ENCODE results near the gene RBFOX2. TPM values are rescaled to one million over a fixed set of nuclear protein-coding genes. Genes with fewer than 3 reads are reported as not detected.
A peak's percentile ranks its signal among the peaks of the same experiment; 100 is the strongest.

RBFOX2 gene
- total and polyA plus RNA-seq, 8 donors, result 12.9 to 33.7 (median 16.7) TPM

DNA sequence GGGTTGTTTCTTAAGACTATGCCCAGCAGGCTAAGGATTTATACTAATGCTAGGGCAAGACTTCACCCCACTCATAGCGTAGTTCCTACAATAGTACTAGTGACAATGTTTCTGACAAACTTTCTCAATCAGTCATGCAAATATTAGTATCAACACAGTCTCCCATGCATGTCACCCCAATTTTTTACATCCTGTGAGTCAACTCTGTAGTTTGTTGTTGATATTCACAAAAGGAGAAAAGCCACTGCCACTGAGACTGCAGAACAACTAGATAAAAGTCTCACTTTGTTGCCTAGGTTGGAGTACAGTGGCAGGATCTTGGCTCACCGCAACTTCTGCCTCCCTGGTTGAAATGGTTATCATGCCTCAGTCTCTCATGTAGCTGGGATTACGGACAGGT lies 155.2 kb downstream of the RBFOX2 start:
- peaks cover 0 to 3% (median 0%) of the 10 kb centered on the region in 3 donors for H3K4me1 ChIP-seq
- H3K4me3 ChIP-seq, result no peak overlapping the region
- H3K27ac ChIP-seq, result no peak overlapping the region
- TF ChIP-seq, protein P1, sequence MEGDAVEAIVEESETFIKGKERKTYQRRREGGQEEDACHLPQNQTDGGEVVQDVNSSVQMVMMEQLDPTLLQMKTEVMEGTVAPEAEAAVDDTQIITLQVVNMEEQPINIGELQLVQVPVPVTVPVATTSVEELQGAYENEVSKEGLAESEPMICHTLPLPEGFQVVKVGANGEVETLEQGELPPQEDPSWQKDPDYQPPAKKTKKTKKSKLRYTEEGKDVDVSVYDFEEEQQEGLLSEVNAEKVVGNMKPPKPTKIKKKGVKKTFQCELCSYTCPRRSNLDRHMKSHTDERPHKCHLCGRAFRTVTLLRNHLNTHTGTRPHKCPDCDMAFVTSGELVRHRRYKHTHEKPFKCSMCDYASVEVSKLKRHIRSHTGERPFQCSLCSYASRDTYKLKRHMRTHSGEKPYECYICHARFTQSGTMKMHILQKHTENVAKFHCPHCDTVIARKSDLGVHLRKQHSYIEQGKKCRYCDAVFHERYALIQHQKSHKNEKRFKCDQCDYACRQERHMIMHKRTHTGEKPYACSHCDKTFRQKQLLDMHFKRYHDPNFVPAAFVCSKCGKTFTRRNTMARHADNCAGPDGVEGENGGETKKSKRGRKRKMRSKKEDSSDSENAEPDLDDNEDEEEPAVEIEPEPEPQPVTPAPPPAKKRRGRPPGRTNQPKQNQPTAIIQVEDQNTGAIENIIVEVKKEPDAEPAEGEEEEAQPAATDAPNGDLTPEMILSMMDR (IDR thresholded peaks at IDR 0.05), result no peak
- no peak for DNase-seq
- FAIRE-seq, result no peak
- 94 to 98% methylated on average over 3 of the region's 3 CpGs for WGBS, 2 donors
- H3K9me3 ChIP-seq, result no peaks in the 10 kb centered on the region
- intact Hi-C loops (cut with DNase I), result no loop called here
- no peaks in the 10 kb centered on the region for H3K36me3 ChIP-seq
- H3K27me3 ChIP-seq, result no peaks in the 10 kb centered on the region
- no peak for ATAC-seq

DNA sequence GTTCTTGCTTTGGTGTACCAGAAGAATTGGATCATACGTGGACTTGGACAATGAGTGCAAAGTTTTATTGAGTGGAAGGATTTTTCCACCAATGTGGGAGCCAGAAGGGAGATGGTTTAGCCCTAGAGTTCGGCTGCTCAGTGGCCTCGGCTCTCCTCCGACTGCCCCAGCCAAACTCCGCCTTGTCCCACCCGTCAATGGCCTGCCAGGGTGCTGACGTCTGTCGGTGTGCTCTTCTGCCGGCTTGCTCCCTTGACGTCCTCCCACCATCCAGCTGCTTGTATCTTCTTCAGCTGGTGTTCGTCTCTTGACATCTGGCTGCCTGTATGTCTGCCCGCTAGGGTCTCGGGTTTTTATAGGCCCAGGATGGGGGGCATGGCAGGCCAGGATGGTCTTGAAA lies 156.2 kb downstream of the RBFOX2 start:
- Histone ChIP-seq H3K27ac (no peak overlapping the region), H3K36me3 (no peaks in the 10 kb centered on the region), H3K4me1 (peaks cover 0 to 3% (median 0%) of the 10 kb centered on the region in 3 donors), H3K27me3 (no peaks in the 10 kb centered on the region), H3K9me3 (no peaks in the 10 kb centered on the region), H3K4me3 (no peak overlapping the region)
- TF ChIP-seq, protein P1 (IDR thresholded peaks at IDR 0.05), result no peak
- DNase-seq (no peak), FAIRE-seq (no peak), ATAC-seq (no peak)
- intact Hi-C loops (cut with DNase I), result no loop called here
- WGBS, 2 donors, result 91 to 98% methylated on average over 13 of the region's 13 CpGs

DNA sequence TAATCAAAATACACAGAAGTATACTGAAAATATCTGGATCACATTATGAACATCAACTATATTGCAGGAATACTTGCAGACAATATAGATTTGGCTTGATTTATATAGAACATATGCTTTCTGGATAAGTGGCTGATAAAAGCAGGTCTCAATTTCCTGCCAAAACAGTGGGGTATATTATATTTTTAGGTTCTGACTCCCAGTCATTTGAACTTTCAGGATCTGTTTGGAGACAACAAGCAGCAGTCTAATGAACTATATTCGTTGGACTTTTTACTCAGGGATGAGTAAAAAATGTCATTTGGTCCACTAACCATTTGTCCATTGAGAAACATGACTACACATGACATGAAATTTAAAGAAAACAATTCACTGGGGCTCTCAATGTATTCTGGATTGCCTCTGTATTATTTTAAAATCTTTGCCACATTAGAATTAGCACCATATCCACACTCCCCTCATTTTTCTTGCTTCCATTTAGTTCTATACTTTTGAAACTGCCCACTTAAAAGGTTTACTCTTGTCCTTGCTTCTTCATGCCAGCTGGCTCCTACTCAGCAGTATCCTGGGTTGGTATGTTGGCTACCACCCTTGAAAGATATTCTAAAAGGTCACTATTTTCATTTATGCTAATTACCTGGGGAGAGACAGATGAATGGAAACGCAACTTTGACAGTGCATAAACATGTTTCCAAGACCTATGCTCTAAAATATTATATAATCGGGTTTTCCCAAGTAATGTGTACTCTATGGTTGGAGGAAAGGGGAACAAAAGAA lies 157.9 kb downstream of the RBFOX2 start:
- peaks cover 0 to 3% (median 0%) of the 10 kb centered on the region in 3 donors for H3K4me1 ChIP-seq
- WGBS, 2 donors, result 52 to 59% methylated on average over 3 of the region's 3 CpGs
- H3K9me3 ChIP-seq, result no peaks in the 10 kb centered on the region
- no peaks in the 10 kb centered on the region for H3K27me3 ChIP-seq
- DNase-seq, result no peak
- H3K27ac ChIP-seq, result no peak overlapping the region
- no peak for FAIRE-seq
- peak in 1 of 4 donors; percentile 12 for ATAC-seq
- intact Hi-C loops (cut with DNase I), result no loop called here
- TF ChIP-seq, protein P1 (IDR thresholded peaks at IDR 0.05), result no peak
- no peak overlapping the region for H3K4me3 ChIP-seq
- no peaks in the 10 kb centered on the region for H3K36me3 ChIP-seq

DNA sequence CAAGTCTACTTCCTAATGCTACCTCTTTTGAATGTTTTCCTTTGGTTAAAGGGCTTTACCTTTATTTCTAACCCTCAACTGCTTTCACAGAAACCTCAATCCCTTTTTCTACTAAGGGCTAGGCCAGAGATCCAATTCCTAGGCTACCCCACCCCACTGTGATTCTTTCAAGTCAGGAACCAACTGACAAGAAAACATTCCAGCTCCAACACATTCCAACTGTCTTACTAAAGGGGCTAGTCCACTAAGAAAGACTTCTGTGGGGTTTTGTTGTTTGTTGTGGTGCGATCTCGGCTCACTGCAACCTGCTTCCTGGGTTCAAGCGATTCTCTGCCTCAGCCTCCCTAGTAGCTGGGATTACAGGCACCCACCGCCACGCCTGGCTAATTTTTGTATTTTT lies 159.7 kb downstream of the RBFOX2 start:
- Histone ChIP-seq H3K9me3 (no peaks in the 10 kb centered on the region), H3K4me3 (no peak overlapping the region), H3K4me1 (peaks cover 0 to 12% (median 7%) of the 10 kb centered on the region in 3 donors), H3K36me3 (no peaks in the 10 kb centered on the region), H3K27me3 (no peaks in the 10 kb centered on the region), H3K27ac (no peak overlapping the region)
- WGBS, 2 donors, result 99 to 100% methylated on average over 5 of the region's 5 CpGs
- DNase-seq (no peak), ATAC-seq (no peak), FAIRE-seq (no peak)
- TF ChIP-seq, protein P1 (IDR thresholded peaks at IDR 0.05), result no peak
- intact Hi-C loops (cut with DNase I), result no loop called here

DNA sequence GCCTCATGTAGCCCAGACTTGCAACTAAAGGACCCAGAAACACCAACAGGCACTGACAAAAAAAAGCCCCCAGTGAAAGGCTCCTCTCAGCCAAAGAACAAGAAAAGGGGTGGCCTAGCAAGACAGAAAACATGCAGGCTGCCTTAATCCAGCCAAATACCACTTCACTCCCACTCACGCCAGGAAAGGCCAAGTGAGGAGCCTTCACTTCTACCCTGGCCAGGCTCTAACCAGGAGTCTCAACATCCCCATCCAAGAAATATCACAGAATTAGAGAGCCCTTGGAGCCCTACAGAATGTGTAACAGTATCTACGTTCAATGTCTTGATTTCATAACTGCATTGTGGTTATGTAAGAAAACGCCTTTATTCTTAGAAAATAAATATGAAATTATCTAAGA lies 162.0 kb downstream of the RBFOX2 start:
- intact Hi-C loops (cut with DNase I), result no loop called here
- no peak overlapping the region for H3K4me3 ChIP-seq
- H3K27ac ChIP-seq, result no peak overlapping the region
- FAIRE-seq (no peak), DNase-seq (no peak), ATAC-seq (no peak)
- 75 to 76% methylated on average over 3 of the region's 3 CpGs for WGBS, 2 donors
- TF ChIP-seq, protein P1 (IDR thresholded peaks at IDR 0.05), result no peak
- no peaks in the 10 kb centered on the region for H3K27me3 ChIP-seq
- peaks cover 0 to 13% (median 7%) of the 10 kb centered on the region in 3 donors for H3K4me1 ChIP-seq
- no peaks in the 10 kb centered on the region for H3K36me3 ChIP-seq
- H3K9me3 ChIP-seq, result no peaks in the 10 kb centered on the region

Measured in pancreas (tissue), 10 donors.